Measurements from ENCODE around the gene CRYZ. TPM values are rescaled to one million over a fixed set of nuclear protein-coding genes. Genes with fewer than 3 reads are reported as not detected.
"Not testable (repeated sequence)": the region's sequence is repeated elsewhere in the genome, so short reads cannot be mapped to it uniquely, and the experiment has no call there.

The CRYZ gene
- total RNA-seq, 4 donors from 2014 or later = 28.9 to 86.5 (median 47.3) TPM

GRCh38 chr1:74755475-74755874, 22.6 kb upstream of the CRYZ start:
- TF ChIP-seq, protein P1, sequence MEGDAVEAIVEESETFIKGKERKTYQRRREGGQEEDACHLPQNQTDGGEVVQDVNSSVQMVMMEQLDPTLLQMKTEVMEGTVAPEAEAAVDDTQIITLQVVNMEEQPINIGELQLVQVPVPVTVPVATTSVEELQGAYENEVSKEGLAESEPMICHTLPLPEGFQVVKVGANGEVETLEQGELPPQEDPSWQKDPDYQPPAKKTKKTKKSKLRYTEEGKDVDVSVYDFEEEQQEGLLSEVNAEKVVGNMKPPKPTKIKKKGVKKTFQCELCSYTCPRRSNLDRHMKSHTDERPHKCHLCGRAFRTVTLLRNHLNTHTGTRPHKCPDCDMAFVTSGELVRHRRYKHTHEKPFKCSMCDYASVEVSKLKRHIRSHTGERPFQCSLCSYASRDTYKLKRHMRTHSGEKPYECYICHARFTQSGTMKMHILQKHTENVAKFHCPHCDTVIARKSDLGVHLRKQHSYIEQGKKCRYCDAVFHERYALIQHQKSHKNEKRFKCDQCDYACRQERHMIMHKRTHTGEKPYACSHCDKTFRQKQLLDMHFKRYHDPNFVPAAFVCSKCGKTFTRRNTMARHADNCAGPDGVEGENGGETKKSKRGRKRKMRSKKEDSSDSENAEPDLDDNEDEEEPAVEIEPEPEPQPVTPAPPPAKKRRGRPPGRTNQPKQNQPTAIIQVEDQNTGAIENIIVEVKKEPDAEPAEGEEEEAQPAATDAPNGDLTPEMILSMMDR (IDR thresholded peaks at IDR 0.05) = no peak
- no peak for TF ChIP-seq POLR2A (IDR thresholded peaks at IDR 0.05)
- Histone ChIP-seq H3K27ac (no peak overlapping the region), H3K36me3 (peaks cover 0 to 67% (median 0%) of the 10 kb centered on the region in 3 donors), H3K4me3 (no peak overlapping the region), H3K4me1 (no peaks in the 10 kb centered on the region), H3K27me3 (no peaks in the 10 kb centered on the region), H3K9me3 (no peaks in the 10 kb centered on the region)
- no peak for DNase-seq

DNA sequence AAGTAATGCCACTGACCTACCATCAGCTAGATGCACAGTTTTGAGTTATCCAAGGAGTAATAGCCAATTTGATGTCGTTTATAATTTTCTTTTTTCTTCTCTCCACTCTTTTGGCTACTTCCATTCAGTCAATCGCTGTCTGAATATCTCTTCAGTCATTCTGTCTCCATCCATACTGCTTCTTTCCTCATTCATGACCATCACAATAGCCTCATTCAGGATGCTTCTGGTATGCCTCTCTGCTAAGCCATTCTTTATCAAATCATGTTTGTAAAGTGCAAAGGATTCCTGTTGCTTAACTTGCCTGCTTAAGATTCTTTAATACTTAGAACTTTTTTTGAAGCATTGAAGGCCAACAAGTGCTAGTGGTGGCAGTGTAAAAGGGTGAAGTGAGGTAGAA, 20.3 kb upstream of the CRYZ start:
- Histone ChIP-seq H3K27me3 (no peaks in the 10 kb centered on the region), H3K36me3 (peaks cover 0 to 69% (median 0%) of the 10 kb centered on the region in 3 donors), H3K9me3 (no peaks in the 10 kb centered on the region), H3K4me3 (no peak overlapping the region), H3K4me1 (no peaks in the 10 kb centered on the region), H3K27ac (no peak overlapping the region)
- DNase-seq = no peak
- TF ChIP-seq, protein P1 (IDR thresholded peaks at IDR 0.05) = no peak
- no peak for TF ChIP-seq POLR2A (IDR thresholded peaks at IDR 0.05)

- no peak for TF ChIP-seq POLR2A (IDR thresholded peaks at IDR 0.05)
- TF ChIP-seq, protein P1 (IDR thresholded peaks at IDR 0.05) = no peak
- Histone ChIP-seq H3K4me3 (no peak overlapping the region), H3K36me3 (peaks cover 0 to 65% (median 0%) of the 10 kb centered on the region in 3 donors), H3K27ac (no peak overlapping the region), H3K4me1 (no peaks in the 10 kb centered on the region), H3K27me3 (no peaks in the 10 kb centered on the region), H3K9me3 (no peaks in the 10 kb centered on the region)
- no peak for DNase-seq
Measured at GRCh38 chr1:74748960-74749359, 16.1 kb upstream of the CRYZ start.

- not testable (repeated sequence) for H3K27me3 ChIP-seq, DNase-seq, H3K27ac ChIP-seq, H3K4me1 ChIP-seq, H3K4me3 ChIP-seq, H3K9me3 ChIP-seq
- peaks cover 0 to 55% (median 0%) of the 10 kb centered on the region in 3 donors for H3K36me3 ChIP-seq
Measured at GRCh38 chr1:74745247-74745646, 12.4 kb upstream of the CRYZ start.

DNA sequence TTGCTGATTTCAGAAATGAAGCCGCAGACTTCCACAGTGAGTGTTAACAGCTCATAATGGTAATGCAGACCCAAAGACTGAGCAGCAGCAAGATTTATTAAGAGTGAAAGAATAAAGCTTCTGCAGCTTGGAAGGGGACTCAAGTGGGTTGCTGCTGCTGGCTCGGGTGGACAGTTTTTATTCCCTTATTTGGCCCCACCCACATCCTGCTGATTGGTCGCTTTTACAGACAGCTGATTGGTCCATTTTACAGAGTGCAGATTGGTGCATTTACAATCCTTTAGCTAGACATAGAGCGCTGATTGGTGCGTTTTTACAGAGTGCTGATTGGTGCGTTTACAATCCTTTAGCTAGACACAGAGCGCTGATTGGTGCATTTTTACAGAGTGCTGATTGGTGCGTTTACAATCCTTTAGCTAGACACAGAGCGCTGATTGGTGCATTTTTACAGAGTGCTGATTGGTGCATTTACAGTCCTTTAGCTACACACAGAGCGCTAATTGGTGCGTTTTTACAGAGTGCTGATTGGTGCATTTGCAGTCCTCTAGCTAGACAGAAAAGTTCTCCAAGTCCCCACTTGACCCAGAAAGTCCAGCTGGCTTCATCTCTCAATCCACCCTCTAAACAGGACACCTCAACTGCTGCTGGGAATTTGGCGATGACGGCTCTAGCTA, 7.6 kb upstream of the CRYZ start:
- DNase-seq, H3K27me3 ChIP-seq, H3K4me1 ChIP-seq, H3K4me3 ChIP-seq, H3K27ac ChIP-seq, H3K9me3 ChIP-seq: not testable (repeated sequence)
- H3K36me3 ChIP-seq = peaks cover 0 to 68% (median 0%) of the 10 kb centered on the region in 3 donors

GRCh38 chr1:74737333-74737732, 4.5 kb upstream of the CRYZ start:
- TF ChIP-seq, protein P1 (IDR thresholded peaks at IDR 0.05) = no peak
- TF ChIP-seq POLR2A (IDR thresholded peaks at IDR 0.05) = no peak
- H3K9me3 ChIP-seq = no peaks in the 10 kb centered on the region
- no peak for DNase-seq
- H3K4me1 ChIP-seq = peaks cover 0 to 12% (median 4%) of the 10 kb centered on the region in 4 donors
- H3K27me3 ChIP-seq = no peaks in the 10 kb centered on the region
- H3K27ac ChIP-seq = no peak overlapping the region
- no peak overlapping the region for H3K4me3 ChIP-seq
- peaks cover 0 to 47% (median 0%) of the 10 kb centered on the region in 3 donors for H3K36me3 ChIP-seq
